CD14-positive monocyte (primary cell): ENCODE results near the gene CGNL1. TPM values are rescaled to one million over a fixed set of nuclear protein-coding genes. Genes with fewer than 3 reads are reported as not detected.

Source experiments
- DNase-seq, 3 donors: peaks; one replicate each; pipeline ENCODE4 v3.0.0-alpha.2; 2011 to 2022
- H2AFZ ChIP-seq: 2 replicates; pipeline ENCODE4 v1.6.0; 2012; ENCODE audit warnings: mild to moderate bottlenecking, low read depth, low read length, inconsistent platforms; ENCODE audit not compliant: insufficient read depth, poor library complexity, severe bottlenecking
- H3K27ac ChIP-seq, 2 donors: 1 replicate in 1 of 2; 2 replicates in 1 of 2; pipeline ENCODE4 v1.5.1; 2012 to 2013; ENCODE audit warnings: low read length in 2 of 2, control low read depth in 1 of 2, inconsistent platforms in 1 of 2, low read depth in 1 of 2, mild to moderate bottlenecking in 1 of 2
- H3K27me3 ChIP-seq, 2 donors: one replicate each; pipeline versions ENCODE4 v1.6.0 to v1.6.1; 2011 to 2013; ENCODE audit warnings: low read length in 2 of 2; ENCODE audit not compliant: control insufficient read depth in 2 of 2, insufficient read depth in 2 of 2
- H3K36me3 ChIP-seq, 2 donors: replicated peaks in 1 of 2; 1 replicate in 1 of 2; 2 replicates in 1 of 2; pipeline versions ENCODE4 v1.5.1 to v1.6.1; 2012 to 2013; ENCODE audit warnings: low read length in 2 of 2, control low read depth in 1 of 2, inconsistent platforms in 1 of 2, mild to moderate bottlenecking in 1 of 2; ENCODE audit not compliant: insufficient read depth in 2 of 2, control insufficient read depth in 1 of 2
- H3K4me1 ChIP-seq, 2 donors: 1 replicate in 1 of 2; 2 replicates in 1 of 2; pipeline versions ENCODE4 v1.5.1 to v1.6.1; 2012 to 2013; ENCODE audit warnings: low read length in 2 of 2, control low read depth in 1 of 2, inconsistent platforms in 1 of 2, mild to moderate bottlenecking in 1 of 2, moderate library complexity in 1 of 2; ENCODE audit not compliant: insufficient read depth in 2 of 2, control insufficient read depth in 1 of 2
- H3K4me2 ChIP-seq: replicated peaks from 2 replicates; pipeline ENCODE3; 2012; ENCODE audit warnings: low read length, moderate library complexity, mild to moderate bottlenecking; ENCODE audit not compliant: poor library complexity, severe bottlenecking; ENCODE audit errors: extremely low read depth
- H3K4me3 ChIP-seq, 3 experiments: fragments of 200-600 bp in 1 of 3; sonication (generic) in 1 of 3; replicated peaks in 1 of 3; 1 replicate in 2 of 3; 2 replicates in 1 of 3; pipeline ENCODE4 v1.5.1; 2011 to 2013; ENCODE audit warnings: low read length in 3 of 3, mild to moderate bottlenecking in 3 of 3, control low read depth in 2 of 3, low read depth in 2 of 3, inconsistent platforms in 1 of 3, moderate library complexity in 1 of 3
- H3K79me2 ChIP-seq: 2 replicates; pipeline ENCODE4 v1.6.0; 2012; ENCODE audit warnings: mild to moderate bottlenecking, control low read depth, inconsistent platforms, low read length, moderate library complexity; ENCODE audit not compliant: insufficient read depth
- H3K9ac ChIP-seq: 2 replicates; pipeline ENCODE4 v1.6.0; 2017; ENCODE audit warnings: low read length, mild to moderate bottlenecking; ENCODE audit not compliant: insufficient read depth, poor library complexity, severe bottlenecking
- H3K9me3 ChIP-seq, 2 donors: replicated peaks in 1 of 2; 1 replicate in 1 of 2; 2 replicates in 1 of 2; pipeline versions ENCODE4 v1.5.1 to v1.6.1; 2012 to 2013; ENCODE audit warnings: low read length in 2 of 2, control low read depth in 1 of 2; ENCODE audit not compliant: control insufficient read depth in 1 of 2, insufficient read depth in 1 of 2
- H4K20me1 ChIP-seq: 2 replicates; pipeline ENCODE4 v1.6.0; 2012; ENCODE audit warnings: mild to moderate bottlenecking, low read length, control low read depth, moderate library complexity; ENCODE audit not compliant: insufficient read depth
- H3K27ac Mint-ChIP-seq, 7 donors: one replicate each; pipeline ENCODE4 v1.8.0; 2020; ENCODE audit warnings: mild to moderate bottlenecking in 7 of 7, mixed read lengths in 7 of 7, moderate library complexity in 6 of 7, inconsistent platforms in 2 of 7
- H3K27me3 Mint-ChIP-seq, 3 donors: one replicate each; pipeline ENCODE4 v1.8.0; 2021 to 2022; ENCODE audit warnings: low read depth in 3 of 3, mild to moderate bottlenecking in 3 of 3, mixed read lengths in 3 of 3, moderate library complexity in 3 of 3, inconsistent platforms in 1 of 3
- H3K36me3 Mint-ChIP-seq, 2 donors: one replicate each; pipeline ENCODE4 v1.8.0; 2020; ENCODE audit warnings: mixed read lengths in 2 of 2, inconsistent platforms in 1 of 2, mild to moderate bottlenecking in 1 of 2
- H3K4me1 Mint-ChIP-seq: one replicate; pipeline ENCODE4 v1.8.0; 2020; ENCODE audit warnings: mild to moderate bottlenecking, mixed read lengths
- H3K4me3 Mint-ChIP-seq, 2 donors: one replicate each; pipeline ENCODE4 v1.8.0; 2020; ENCODE audit warnings: mild to moderate bottlenecking in 2 of 2, mixed read lengths in 2 of 2, moderate library complexity in 1 of 2
- H3K9me3 Mint-ChIP-seq, 7 donors: one replicate each; pipeline ENCODE4 v1.8.0; 2020 to 2022; ENCODE audit warnings: mixed read lengths in 7 of 7, mild to moderate bottlenecking in 6 of 7, moderate library complexity in 6 of 7, inconsistent platforms in 2 of 7
- WGBS: methylation state at CpG from one replicate; pipeline ENCODE4 v1.1.5; 2013; ENCODE audit warnings: missing lambda C conversion rate; ENCODE audit not compliant: insufficient coverage; 5-methylcytosine and 5-hydroxymethylcytosine counted together
- intact Hi-C, 2 donors: fragments of 100-400 bp; cut with micrococcal nuclease; formaldehyde crosslinking; loops; one replicate each; pipeline versions ENCODE4 v1.15.0 to v1.15.1; 2023
- polyA plus RNA-seq, 3 donors: library from polyadenylated mRNA; depleted of rRNA in 1 of 3; unstranded in 2 of 3; stranded (reverse) in 1 of 3; fragments of 300-500 nt in 2 of 3; fragments of >200 nt in 1 of 3; fragmentation: Illumina TruSeq in 2 of 3; gene quantifications; 1 replicate in 2 of 3; 2 replicates in 1 of 3; pipeline ENCODE4 v1.2.3, GENCODE V29; 2012 to 2021
- TF ChIP-seq, protein P1 (sequence below): fragments of 200-600 bp; IDR thresholded peaks from one replicate; pipeline ENCODE4 v1.8.0; 2022; ENCODE audit warnings: antibody characterized with exemption, mild to moderate bottlenecking

The CGNL1 gene
- polyA plus RNA-seq, 3 donors: not detected

- no peak overlapping the region for H3K27ac Mint-ChIP-seq
- Histone ChIP-seq H2AFZ (no peak overlapping the region), H3K36me3 (no peaks in the 10 kb centered on the region), H3K27ac (no peak overlapping the region), H3K9ac (no peak overlapping the region), H3K27me3 (peaks cover 16 to 22% of the 10 kb centered on the region in 2 donors), H4K20me1 (no peaks in the 10 kb centered on the region), H3K4me3 (no peak overlapping the region), H3K79me2 (no peaks in the 10 kb centered on the region), H3K9me3 (no peaks in the 10 kb centered on the region), H3K4me2 (no peak overlapping the region), H3K4me1 (peaks cover 6 to 11% of the 10 kb centered on the region in 2 donors)
- peaks cover 0 to 6% of the 10 kb centered on the region in 2 donors for H3K36me3 Mint-ChIP-seq
- H3K27me3 Mint-ChIP-seq: peaks cover 23 to 30% (median 28%) of the 10 kb centered on the region in 3 donors
- peaks cover 21% of the 10 kb centered on the region for H3K4me1 Mint-ChIP-seq
- peaks cover 0 to 10% (median 0%) of the 10 kb centered on the region in 7 donors for H3K9me3 Mint-ChIP-seq
- no peak for DNase-seq
- TF ChIP-seq, protein P1, sequence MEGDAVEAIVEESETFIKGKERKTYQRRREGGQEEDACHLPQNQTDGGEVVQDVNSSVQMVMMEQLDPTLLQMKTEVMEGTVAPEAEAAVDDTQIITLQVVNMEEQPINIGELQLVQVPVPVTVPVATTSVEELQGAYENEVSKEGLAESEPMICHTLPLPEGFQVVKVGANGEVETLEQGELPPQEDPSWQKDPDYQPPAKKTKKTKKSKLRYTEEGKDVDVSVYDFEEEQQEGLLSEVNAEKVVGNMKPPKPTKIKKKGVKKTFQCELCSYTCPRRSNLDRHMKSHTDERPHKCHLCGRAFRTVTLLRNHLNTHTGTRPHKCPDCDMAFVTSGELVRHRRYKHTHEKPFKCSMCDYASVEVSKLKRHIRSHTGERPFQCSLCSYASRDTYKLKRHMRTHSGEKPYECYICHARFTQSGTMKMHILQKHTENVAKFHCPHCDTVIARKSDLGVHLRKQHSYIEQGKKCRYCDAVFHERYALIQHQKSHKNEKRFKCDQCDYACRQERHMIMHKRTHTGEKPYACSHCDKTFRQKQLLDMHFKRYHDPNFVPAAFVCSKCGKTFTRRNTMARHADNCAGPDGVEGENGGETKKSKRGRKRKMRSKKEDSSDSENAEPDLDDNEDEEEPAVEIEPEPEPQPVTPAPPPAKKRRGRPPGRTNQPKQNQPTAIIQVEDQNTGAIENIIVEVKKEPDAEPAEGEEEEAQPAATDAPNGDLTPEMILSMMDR: no peak
- WGBS: 91% methylated on average over 5 of the region's 6 CpGs
- intact Hi-C loops: no loop called here
- H3K4me3 Mint-ChIP-seq: no peak overlapping the region
Observed at GRCh38 chr15:57594479-57594878, 218.2 kb downstream of the CGNL1 start.

- no peak overlapping the region for H3K9ac ChIP-seq
- no peak overlapping the region for H3K4me2 ChIP-seq
- H3K27ac ChIP-seq: no peak overlapping the region
- H3K4me3 ChIP-seq: no peak overlapping the region
- intact Hi-C loops: no loop called here
- H4K20me1 ChIP-seq: no peaks in the 10 kb centered on the region
- no peak overlapping the region for H3K27ac Mint-ChIP-seq
- H3K36me3 ChIP-seq: no peaks in the 10 kb centered on the region
- H3K79me2 ChIP-seq: no peaks in the 10 kb centered on the region
- no peaks in the 10 kb centered on the region for H3K9me3 ChIP-seq
- 53% methylated on average over 3 of the region's 9 CpGs for WGBS
- H3K27me3 Mint-ChIP-seq: peaks cover 23 to 28% (median 25%) of the 10 kb centered on the region in 3 donors
- no peak for DNase-seq
- H3K36me3 Mint-ChIP-seq: peaks cover 0 to 6% of the 10 kb centered on the region in 2 donors
- H3K4me1 ChIP-seq: peaks cover 6 to 11% of the 10 kb centered on the region in 2 donors
- H3K4me3 Mint-ChIP-seq: no peak overlapping the region
- peaks cover 16% of the 10 kb centered on the region for H3K4me1 Mint-ChIP-seq
- TF ChIP-seq, protein P1: no peak
- no peak overlapping the region for H2AFZ ChIP-seq
- peaks cover 0 to 10% (median 0%) of the 10 kb centered on the region in 7 donors for H3K9me3 Mint-ChIP-seq
- H3K27me3 ChIP-seq: peaks cover 16 to 22% of the 10 kb centered on the region in 2 donors
Observed at GRCh38 chr15:57595011-57595866, 218.9 kb downstream of the CGNL1 start.
